Cerebellar nuclear complex (tissue), 1 donor: ENCODE results near the gene MAFF.
"Not testable (repeated sequence)": the region's sequence is repeated elsewhere in the genome, so short reads cannot be mapped to it uniquely, and the experiment has no call there.

ENCODE experiments used
- DNase-seq, 2 experiments: peaks; one replicate each; lab custom pipeline; 2025; lab: John Stamatoyannopoulos, UW

MAFF gene

DNA sequence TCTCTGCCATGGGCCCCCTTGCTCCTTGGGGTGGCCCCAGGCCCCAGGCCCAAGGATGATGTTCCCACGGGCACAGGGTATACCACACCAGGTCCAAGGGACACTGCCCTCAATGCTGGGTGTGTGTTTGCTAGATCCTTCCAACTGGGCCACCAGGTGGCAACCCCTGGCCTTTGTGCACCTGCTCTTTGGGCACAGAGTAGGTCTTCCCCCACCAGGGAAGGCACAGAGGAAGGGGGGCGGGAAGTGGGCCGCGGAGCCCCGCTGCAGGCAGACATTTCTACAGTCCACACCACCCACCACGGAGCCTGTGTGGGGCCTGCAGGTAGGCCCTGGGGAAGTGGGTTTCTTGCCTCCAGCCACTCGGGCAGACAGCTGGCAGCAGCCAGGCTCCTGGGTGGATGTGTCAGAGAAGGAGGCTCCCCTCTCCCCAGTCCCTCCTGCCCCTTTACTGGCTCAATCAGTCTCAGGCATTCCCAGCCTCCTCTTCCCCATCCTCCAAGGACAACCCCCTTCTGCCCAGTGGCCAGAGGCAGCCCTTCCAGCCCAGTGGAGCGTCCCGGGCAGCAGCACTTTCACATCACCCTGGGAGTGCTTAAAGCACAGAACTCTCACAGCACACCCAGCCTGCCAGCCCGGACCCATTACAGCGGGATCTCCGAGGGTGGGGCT is 21.6 kb downstream of the MAFF start:
- no peak for DNase-seq

GRCh38 chr22:38226853-38227649 is 25.3 kb downstream of the MAFF start:
- no peak for DNase-seq

GRCh38 chr22:38228326-38228872 is 26.6 kb downstream of the MAFF start:
- DNase-seq, result no peak

DNA sequence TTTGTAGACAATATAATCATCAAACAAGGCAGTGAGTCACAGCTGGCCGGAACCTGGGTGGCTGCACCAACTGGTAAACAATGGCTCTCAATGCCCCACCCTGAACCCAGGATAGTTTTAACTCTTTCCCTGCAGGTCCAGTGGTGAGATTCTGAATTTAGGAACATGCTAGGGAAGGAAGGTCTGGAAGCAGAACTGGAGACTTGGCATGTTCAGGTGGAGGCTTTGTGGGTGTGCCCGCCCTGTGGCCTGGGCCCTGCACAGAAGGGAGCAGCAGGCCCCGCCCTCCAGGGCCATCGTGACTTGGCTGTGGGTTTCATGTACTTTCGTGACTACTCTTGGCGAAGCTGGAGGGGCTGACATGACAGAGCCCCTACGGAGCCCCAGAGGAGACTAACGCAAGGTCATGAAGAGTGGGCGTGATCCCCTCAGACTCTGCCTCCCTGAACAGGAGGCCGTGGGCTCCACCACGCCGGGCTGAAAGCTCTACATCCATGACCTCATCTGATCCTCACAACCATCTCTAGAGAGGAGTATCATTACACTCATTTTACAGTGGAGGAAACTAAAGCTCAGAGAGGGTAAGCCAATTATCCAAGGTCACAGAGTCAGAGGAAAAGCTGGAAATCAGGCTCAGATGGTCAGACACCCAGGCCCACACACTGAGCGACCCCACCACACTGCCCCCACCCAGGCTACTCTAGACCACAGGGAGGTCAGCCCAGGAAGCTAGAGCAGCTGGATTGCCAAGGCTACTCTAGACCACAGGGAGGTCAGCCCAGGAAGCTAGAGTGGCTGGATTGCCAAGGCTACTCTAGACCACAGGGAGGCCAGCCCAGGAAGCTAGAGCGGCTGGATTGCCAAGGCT is 27.3 kb downstream of the MAFF start:
- no peak for DNase-seq

GRCh38 chr22:38230108-38230825 is 28.5 kb downstream of the MAFF start:
- DNase-seq, result no peak

DNA sequence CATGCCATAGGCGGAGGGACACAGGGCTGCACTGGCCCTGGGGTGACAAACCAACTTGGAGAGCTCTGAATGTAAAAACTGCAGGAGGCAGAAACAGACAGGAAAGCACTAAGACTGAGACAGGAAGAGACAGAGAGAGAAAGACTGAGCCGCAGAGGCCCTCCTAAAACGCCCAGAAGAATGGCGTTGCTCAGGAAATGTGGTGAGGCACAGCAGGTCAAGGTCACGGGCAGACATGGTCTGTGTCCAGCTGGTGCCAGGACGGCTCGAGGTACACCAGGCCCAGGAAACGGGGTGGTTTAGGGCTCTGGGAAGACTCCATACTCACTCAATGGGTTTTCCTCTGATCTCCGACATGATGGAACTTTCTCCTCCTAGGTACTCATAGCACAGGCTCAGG is 29.1 kb downstream of the MAFF start:
- DNase-seq, result no peak

DNA sequence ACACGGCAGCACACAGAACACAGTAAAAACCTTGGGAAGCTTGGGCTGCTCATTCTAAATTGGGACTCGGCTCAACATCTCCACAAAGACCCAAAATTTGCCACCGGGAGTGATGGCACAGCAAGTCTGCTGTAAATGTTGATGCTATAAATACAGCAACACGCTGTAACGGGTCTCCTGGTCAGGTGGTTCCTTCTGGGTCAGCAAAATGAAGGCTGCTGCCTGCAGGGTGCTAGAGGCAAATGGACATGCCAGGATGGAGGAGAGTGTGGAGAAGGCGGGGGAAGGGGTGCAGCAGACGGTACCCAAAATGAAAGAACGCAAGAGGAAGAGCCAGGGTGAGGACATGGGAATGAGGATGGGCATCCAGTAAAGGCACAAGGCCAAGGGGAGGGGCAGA is 30.4 kb downstream of the MAFF start:
- no peak for DNase-seq

GRCh38 chr22:38233427-38233826 is 31.6 kb downstream of the MAFF start:
- no peak for DNase-seq

- DNase-seq, result not testable (repeated sequence)
These were observed 32.1 kb downstream of the MAFF start for GRCh38 chr22:38233856-38234255.

DNA sequence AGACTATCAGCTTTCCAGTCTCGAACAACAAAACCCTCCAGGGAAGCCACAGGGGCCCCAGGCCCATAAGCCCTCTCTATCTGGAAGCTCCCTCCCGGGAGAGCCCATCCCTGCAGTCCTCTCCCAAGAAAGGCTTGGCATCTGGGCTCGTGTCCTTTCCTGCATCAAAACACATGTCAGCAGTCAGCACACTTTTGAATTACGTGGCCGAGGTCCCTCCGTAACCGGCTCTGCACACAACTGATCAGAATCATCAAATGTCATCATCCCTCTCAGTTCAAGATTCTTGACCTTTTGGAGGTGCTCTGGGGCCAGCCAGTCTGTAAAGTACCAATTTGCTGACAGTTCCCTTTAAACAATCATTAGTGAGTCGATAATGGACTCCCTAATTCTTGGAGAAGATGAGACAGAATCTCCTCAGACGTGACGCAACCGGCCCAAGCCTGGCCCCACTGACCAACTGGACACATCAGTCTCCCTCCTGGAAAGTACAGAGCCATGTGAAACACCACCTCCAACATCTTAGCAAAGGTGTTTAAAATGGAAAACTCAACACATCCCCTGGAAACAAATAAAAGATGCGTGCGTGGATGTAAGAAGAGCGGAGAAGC is 33.6 kb downstream of the MAFF start:
- no peak for DNase-seq

GRCh38 chr22:38236786-38237185 is 35.0 kb downstream of the MAFF start:
- no peak for DNase-seq

- no peak for DNase-seq
These were observed 36.8 kb downstream of the MAFF start for GRCh38 chr22:38238519-38239071.

GRCh38 chr22:38239101-38239761 is 37.4 kb downstream of the MAFF start:
- DNase-seq, result no peak

GRCh38 chr22:38240734-38241252 is 39.0 kb downstream of the MAFF start:
- DNase-seq, result peak in 1 of 2 experiments; percentile 44

DNA sequence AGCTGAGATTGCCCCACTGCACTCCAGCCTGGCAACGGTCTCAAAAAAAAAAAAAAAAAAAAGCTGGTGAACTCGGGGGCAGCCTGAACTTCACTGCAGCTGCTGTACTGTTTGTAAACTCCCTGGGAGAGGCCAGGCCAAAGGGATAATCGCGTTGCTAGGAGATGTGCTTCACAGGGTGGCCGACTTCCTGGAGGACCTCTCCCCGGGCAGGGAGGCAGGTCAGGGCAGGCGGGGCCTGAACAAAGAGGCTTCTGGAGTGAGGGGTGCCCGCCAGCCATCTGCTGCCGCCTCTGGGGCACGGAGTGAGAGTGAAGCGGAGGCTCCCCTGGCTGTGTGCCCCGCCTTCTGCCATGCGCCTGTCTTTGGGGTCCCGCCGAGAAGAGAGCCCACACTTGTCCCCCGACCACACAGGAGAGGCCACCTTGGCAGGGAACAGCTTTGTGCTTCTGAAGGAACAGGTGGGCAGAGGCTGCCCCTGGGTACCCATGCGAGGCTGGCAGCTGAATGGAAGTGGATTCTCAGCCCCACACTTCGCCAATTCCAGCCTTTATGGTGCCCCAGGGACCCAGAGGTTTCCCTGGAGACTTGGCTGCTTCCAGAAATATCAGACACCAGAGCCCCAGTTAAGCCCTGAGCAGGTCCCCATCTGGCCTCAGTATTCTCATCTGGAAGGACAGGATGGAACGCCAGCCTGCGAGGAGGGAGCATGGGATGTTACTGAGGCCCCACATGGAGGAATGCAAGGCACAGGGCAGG is 41.4 kb downstream of the MAFF start:
- no peak for DNase-seq

GRCh38 chr22:38244106-38244505 is 42.3 kb downstream of the MAFF start:
- DNase-seq, result no peak

- DNase-seq, result no peak
These were observed 44.4 kb downstream of the MAFF start for GRCh38 chr22:38246046-38246658.

DNA sequence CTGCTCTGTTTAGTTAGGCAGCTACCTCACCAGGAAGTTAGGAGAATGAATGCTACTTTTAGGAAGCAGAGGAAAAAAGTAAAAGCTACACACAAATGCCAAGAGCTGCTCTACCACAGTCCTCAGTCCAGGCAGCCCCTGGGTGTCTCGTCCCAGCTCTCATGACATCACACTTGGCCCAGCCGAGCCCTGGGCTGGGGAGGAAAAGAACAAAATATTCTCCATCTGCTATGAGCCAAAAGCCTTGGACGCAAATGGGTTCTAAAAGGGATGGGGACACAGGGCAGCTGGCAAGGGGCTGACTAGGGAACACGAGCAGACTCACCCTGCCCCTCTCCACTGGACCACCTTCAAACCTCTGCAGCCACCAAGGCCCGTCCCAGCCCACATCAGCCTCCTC is 44.9 kb downstream of the MAFF start:
- peak; percentile 45 to 63 for DNase-seq

- no peak for DNase-seq
These were observed 45.9 kb downstream of the MAFF start for GRCh38 chr22:38247713-38248112.
